ENCODE measurements around the gene LHX3.

GRCh38 chr9:136197084-136197875 is 7.6 kb downstream of the LHX3 start:
- TF ChIP-seq CTCF (conservative IDR thresholded peaks at IDR 0.05 in 1 of 2, IDR thresholded peaks at IDR 0.05 in 1 of 2; ENCODE audit: low read depth in 1 of 2, low read length in 2 of 2): no peak
- TF ChIP-seq EZH2 (IDR thresholded peaks at IDR 0.05; ENCODE audit: low read length, missing control alignments): no peak
